Skin epidermis (tissue), 12 donors: ENCODE results near the gene NKPD1.

Experiments
- H3K27ac ChIP-seq, 21 experiments: fragments of 200-600 bp; sonication (generic) in 11 of 21; one replicate each; pipeline ENCODE4 v1.5.0; 2020; ENCODE audit warnings: mild to moderate bottlenecking in 3 of 21, inconsistent platforms in 2 of 21, moderate library complexity in 2 of 21
- H3K4me3 ChIP-seq, 7 experiments: fragments of 200-600 bp; sonication (generic) in 2 of 7; one replicate each; pipeline ENCODE4 v1.5.0; 2020; ENCODE audit warnings: inconsistent platforms in 2 of 7, mild to moderate bottlenecking in 2 of 7, moderate library complexity in 1 of 7

NKPD1 gene

DNA sequence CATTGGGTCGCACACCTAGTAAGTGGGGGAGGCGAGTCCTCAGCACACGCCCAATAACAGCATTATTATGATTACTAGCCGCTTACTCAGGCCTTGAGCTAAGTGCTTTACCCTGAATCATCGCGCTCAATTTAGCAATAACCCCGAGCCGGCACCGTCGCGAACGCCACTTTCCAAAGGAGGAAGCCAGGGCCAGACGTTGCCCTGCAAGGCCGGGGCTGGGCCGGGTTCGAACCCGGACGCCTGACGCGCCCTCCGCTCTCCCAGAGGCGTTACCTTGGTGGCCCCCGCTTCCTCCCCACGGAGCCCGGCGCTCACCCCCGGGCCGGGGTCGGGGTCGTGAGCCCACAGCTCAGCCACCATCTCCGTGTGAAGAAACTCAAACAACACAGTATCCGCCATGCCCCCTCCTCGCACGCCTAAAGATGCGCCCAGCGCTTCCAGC, 17.1 kb upstream of the NKPD1 start, which contains the start of gene TRAPPC6A:
Gene TRAPPC6A (minus strand): TSS at position 421 of the 445 bp plus-strand sequence. CDS start 19 bp downstream, at position 402.
- Histone ChIP-seq H3K4me3 (peak within 1 kb of the TSS; percentile 62 to 88 (median 76)), H3K27ac (peak within 1 kb of the TSS; percentile 85 to 96 (median 91))

DNA sequence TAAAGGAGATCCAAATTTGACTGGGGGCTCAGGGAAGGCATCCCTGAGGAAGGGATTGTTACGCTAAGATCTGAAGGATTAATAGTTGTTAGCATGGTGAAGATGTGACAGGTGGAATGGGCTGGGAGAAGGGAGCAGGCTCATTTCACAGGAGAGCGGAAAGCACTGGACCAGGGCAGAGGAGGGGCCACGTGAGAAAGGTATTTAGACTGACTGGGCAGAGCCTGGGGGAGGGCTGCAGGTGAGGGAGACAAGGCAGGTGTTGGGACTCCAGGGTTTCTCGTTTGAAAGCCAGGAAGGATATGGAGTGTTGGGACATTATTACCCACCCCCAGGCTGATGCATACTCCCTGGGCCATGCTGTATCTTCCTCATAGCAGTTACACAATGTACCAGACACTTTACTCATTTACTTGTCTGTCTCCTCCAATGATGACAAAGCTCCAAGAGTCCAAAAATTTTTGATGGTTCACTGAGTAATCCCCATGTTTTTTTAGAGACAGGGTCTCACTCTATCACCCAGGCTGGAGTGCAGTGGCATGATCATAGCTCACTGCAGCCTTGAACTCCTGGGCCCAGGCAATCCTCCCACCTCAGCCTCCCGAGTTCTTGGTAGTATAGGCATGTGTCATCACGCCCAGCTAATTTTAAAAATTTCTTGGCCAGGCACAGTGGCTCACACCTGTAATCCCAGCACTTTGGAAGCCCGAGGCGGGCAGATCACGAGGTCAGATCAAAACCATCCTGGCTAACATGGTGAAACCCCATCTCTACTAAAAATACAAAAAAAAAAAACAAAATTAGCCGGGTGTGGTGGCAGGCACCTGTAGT, 14.9 kb upstream of the NKPD1 start:
- Histone ChIP-seq H3K4me3 (no peak overlapping the region), H3K27ac (peak overlapping the region in 1 of 21 experiments; percentile 85)

DNA sequence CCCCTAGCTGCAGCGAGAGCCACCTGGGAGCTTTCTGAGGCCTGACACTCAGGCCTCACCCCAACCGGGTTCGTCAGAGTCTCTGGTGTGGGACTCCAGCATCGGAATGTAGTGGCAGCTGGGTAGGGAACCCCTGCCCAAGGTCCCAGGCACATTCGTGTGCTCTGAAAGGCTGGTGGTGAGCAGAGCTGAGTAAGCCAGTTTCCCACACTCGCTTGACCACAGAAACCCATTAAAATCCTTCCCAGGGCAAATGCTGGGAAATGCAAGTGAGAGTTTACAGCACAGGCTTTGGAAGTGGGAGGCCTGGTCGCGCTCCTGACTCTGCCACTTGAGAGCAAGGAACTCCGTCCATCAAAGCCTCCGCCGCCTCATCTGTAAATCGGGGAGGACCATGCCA, 13.0 kb upstream of the NKPD1 start:
- peak overlapping the region in 3 of 21 experiments; percentile 6 to 54 (median 49) for H3K27ac ChIP-seq

DNA sequence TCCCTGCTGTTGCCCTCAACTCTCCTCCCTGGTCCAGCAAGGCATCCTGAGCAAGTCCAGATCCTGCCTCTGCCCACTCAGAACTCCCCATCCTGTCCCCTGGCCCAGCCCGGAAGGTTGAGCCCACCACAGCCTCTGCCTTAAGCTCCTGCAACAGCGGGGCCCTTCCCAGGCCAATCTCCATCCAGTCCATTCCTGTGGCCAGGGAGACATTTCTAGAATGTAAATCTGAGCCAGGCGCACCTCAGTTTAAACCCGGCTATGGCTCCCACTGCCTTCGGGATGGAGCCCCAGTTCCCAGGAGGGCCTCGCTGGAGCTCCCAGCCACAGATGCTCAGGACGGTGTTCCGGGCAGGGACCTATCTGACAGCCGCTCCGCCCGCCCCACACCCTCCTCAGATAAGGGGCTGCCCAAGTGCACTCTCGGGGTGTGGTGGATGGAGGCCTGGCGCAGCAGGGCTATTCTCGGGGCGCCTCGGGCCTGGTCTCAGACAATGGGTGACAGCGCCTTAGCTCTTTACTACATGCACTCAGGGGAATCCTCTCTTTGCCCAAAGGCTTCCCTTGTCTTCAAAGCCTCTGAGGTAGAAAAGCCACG, 11.9 kb upstream of the NKPD1 start:
- H3K27ac ChIP-seq, result peak overlapping the region in 15 of 21 experiments; percentile 4 to 69 (median 36)
- no peak overlapping the region for H3K4me3 ChIP-seq

More for the DNA sequence above, 13.0 kb upstream of the NKPD1 start:
- no peak overlapping the region for H3K4me3 ChIP-seq

DNA sequence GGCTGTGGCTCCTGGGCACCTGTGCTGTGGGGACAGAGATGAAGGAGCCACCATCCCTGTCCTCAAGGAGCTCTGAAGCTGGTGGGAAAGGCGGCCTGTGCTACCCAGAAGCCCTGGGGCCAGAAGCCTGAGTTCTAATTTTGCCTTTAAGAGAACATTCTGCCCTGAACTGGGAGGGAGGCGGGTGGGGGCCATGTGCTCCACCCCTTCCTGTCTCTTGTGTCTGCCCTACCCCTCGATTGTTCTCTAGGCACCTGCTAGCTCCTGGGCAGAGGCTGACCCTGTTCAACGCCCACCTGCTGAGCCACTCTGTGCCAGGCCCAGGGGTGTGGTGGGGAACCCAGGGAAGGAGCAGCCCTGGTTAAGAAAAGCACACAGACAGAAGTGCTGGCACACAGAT, 11.4 kb upstream of the NKPD1 start:
- no peak overlapping the region for H3K4me3 ChIP-seq
- peak overlapping the region in 15 of 21 experiments; percentile 4 to 69 (median 36) for H3K27ac ChIP-seq

DNA sequence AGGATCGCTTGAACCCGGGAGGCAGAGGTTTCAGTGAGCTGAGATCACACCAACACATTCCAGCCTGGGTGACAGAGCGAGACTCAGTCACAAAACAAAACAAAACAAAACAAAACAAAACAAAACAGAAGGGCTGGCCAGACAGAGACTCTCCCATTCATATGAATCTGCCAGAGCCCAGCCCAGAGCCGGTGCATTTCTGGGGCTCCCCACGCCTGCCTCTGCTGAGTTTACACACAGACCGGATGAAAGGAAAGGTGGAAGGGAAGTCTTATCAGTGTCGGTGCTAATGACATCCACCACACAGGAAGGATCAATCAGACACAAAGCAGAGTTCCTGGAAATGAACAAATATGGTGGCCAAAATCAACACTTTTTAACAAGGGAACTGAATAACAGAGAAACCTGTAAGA, 10.4 kb upstream of the NKPD1 start:
- Histone ChIP-seq H3K4me3 (no peak overlapping the region), H3K27ac (peak overlapping the region in 16 of 21 experiments; percentile 9 to 82 (median 65))

DNA sequence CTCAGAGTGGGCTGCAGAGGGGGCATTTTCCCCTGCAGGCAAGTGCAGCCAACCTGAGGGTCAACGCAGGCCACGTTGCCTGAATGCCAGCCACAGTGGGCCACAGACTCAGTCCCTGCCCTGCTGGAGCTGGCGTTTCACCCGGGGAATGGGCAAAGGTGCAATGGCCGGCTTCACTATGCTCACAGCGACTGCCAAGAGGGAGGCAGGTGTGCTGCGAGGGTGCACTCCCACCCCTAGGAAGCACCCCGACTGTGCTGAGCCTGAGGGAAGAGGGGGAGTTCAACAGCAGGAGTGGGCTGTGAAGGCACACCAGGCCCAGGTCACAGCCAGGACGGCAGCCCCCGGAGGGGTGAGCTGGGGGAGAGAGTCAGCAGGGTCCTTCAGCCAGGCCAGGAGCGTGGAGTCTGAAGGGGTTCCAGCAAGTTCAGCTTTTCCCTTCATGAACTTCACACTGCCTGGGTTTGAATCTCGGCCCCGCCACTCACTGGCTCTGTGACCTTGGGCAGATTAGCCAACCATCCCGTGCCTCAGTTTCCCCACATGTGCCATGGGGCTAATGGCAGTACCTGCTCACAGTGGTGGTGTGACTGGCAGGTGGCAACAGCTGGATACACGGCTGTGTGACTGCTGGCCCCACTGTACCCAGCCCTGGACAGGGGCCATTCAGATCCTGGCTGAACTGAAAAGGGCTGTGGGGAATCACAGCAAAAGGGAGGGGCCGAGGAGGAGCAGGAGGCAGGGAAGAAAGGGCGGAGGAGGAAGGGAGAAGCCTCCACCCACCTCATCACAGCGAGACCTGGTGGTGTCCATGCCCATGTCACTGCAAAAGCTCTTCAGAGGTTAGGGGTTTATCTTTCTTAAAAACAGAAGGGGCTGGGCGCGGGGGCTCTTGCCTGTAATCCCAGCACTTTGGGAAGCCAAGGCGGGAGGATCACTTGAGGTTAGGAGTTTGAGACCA, 9.6 kb upstream of the NKPD1 start:
- Histone ChIP-seq H3K4me3 (no peak overlapping the region), H3K27ac (peak overlapping the region in 16 of 21 experiments; percentile 5 to 82 (median 59))

DNA sequence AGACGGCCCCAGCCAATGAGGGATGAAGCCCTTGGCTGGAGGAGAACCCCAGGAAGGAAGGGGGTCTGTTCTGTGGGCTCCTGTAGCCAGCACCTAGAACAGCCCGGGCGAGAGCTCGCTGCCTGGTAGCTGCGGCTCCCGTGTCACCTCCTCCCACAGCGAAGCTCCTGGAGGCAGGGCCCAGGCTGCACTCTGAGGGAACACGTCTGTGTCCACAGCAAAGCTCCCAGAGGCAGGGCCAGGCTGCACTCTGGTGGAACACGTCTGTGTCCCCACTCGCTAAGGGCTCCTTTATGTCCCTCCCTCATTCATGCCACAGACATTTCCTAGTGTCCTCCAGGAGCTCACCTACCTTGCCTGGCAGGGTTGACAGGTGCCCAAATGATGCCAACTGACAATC, 8.8 kb upstream of the NKPD1 start:
- no peak overlapping the region for H3K27ac ChIP-seq
- H3K4me3 ChIP-seq, result no peak overlapping the region

DNA sequence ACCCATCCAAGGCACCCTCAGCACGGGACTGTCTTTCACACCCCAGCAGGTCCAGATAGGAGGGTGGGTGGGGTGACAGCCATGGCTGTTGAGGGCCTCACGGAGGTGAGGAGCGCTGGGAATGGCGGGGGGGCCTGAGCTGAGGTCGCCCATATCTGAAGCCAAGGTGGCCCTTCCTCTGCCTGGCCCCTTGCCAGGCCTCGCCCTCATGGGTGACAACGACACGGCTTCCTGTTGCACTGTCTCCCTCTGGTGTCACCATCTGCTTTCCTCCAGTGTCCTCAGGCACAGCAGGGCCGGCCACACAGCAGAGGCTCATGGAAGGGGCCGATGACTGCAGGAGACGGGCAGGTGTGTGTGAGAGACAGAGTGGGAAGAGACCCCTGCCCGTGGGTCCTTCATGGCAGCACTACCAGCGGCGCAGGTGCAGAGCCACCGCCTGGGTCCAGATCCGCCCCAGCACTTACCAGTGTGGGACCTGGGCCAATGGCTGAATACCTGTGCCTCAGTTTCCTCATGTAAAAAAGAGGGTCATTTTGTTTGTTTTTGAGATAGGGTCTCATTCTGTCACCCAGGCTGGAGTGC, 8.1 kb upstream of the NKPD1 start:
- no peak overlapping the region for H3K27ac ChIP-seq
- no peak overlapping the region for H3K4me3 ChIP-seq

DNA sequence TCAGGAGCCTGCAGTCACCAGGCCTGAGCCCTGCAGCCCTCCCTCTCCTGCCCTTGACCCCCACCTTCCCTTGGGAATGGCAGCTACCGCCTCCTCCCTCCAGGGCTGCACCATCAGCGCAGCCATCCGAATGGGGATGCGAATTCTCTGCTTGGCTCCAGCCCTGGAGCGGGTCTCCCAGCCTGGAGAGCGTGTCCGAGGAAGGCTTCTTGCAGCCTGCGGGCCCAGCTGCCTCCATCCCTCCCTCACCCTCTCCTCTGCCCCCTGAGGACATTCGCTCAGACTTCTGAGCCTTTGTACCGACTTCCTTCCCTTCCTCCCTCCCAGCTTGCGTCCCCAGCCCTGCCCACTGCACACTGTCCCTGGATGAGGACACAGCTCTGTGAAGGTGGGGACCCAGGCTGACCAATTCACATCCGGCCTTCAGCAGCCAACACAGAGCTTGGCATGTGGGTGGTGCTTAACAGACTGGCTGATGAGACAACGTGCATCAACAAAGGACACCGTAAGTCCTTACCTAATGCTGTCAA, 6.0 kb upstream of the NKPD1 start:
- no peak overlapping the region for H3K4me3 ChIP-seq
- H3K27ac ChIP-seq, result peak overlapping the region in 2 of 21 experiments; percentile 31 to 35

DNA sequence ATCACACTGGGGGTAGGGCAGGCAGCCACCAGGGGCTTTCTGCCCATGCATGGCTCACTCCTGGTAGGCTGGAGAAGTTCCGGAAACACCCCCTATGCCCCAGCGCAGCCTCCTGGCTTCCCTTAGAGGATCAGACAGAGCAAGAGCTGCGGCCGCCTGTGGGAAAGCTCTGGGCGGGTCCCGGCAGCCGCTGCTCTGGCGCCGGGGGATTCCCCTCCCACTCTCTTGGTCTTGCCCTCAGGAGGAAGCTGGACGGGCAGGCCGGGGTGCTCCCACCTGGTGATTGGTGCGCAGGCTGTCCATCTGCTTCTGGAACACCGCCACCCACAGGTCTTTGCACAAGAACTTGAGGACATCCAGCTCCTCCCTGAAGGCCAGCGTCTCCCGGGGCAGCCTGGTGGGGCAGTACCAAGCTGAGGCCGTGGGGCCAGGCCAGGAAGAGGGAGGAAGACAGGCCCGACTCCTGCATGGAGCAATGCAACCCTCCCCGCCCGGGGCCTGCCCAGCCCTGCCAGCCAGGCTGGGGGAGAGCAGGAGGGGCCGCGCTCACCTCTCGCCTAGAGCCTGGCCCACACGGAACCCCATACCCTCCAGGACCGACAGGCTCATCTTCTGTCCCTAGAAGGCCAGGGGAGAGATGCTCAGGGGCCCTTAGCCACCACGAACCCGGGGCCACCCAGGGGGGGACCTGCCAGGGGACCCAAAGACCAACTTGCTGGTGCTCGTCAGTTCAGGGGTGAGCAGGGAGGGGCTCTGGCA, 4.0 kb upstream of the NKPD1 start:
- no peak overlapping the region for H3K4me3 ChIP-seq
- H3K27ac ChIP-seq, result peak overlapping the region in 16 of 21 experiments; percentile 4 to 75 (median 49)

DNA sequence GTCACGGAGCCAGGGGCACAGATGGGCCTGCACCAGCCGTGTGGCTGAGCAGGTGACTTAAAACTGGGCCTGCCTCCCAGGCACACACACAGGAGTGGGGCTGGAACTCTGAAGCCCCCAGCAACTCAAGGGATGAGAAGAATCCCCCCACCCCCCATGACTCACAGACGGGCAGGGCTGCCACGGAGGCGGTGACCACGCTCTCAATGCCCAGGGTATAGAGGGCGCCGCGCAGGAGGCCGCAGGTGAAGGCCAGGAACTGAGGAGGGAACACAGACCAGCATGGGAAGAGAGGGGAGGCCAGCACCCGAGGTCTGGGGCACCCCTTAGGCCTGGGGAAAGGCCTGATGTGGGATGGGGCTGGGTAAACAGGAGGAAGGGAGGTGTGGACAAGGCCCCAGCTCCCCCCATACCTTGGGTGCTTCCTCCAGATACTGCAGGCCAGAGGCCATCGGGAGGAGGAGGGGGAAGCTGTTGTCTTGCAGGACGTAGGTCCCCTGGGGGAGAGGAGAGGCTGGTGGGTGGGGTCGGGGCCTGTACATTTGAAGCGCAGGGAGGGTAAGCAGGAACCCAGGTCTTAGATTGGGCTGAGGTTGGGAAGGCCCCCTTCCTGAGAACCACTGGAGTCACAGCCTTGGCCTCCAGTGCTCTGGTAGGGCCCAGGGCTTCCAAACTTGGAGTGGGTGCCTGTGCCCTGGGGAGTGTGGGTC, 3.1 kb upstream of the NKPD1 start:
- H3K4me3 ChIP-seq, result no peak overlapping the region
- H3K27ac ChIP-seq, result peak overlapping the region in 16 of 21 experiments; percentile 4 to 75 (median 54)

DNA sequence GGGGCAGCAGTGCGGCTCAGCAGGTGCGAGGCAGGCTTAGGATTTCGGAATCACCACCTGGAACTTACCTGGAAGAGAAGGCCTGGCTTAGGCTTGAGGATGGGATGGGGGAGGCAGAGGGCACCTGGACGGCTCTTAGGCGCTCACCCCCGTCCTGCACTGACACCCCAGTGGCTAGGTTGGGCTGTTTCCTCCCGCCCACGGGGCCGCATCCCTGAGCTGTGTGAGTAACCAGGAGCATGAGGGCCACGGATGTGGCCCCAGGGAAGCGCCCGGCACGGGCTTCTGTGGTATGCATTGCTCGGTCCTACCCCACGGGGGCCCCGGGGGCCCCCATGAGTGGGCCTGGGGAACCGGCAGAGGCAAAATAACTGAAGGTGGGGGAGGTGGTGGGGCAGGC, 2.4 kb upstream of the NKPD1 start:
- peak overlapping the region in 11 of 21 experiments; percentile 15 to 76 (median 68) for H3K27ac ChIP-seq
- no peak overlapping the region for H3K4me3 ChIP-seq

DNA sequence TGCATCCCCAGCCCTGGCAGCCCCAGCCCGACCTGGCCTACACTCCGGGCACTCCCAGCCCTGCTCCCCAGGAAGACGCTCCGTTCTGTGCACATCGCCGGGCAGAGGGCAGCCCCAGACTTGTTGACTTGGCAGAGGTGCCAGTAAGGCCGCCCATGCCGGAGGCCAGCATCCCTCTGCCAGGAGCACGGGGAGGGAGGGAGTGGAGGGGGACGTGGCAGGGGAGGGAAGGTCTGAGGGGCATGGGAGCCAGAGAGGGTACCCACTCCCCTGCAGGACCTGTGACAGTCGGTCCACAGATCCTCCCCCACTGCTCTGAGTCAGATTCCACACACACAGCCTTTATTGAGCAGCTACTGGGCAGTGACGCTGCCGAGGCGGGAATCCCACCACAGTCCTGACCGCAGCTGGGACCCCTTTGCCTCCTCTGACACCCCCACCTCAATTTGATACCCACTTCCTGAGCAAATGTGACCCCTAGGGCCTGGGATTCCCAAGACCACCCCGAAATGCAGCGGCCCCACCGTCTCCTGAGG, 1.9 kb upstream of the NKPD1 start:
- Histone ChIP-seq H3K4me3 (peak overlapping the region in 6 of 7 experiments; percentile 10 to 39 (median 18)), H3K27ac (peak overlapping the region in 18 of 21 experiments; percentile 16 to 76 (median 67))

DNA sequence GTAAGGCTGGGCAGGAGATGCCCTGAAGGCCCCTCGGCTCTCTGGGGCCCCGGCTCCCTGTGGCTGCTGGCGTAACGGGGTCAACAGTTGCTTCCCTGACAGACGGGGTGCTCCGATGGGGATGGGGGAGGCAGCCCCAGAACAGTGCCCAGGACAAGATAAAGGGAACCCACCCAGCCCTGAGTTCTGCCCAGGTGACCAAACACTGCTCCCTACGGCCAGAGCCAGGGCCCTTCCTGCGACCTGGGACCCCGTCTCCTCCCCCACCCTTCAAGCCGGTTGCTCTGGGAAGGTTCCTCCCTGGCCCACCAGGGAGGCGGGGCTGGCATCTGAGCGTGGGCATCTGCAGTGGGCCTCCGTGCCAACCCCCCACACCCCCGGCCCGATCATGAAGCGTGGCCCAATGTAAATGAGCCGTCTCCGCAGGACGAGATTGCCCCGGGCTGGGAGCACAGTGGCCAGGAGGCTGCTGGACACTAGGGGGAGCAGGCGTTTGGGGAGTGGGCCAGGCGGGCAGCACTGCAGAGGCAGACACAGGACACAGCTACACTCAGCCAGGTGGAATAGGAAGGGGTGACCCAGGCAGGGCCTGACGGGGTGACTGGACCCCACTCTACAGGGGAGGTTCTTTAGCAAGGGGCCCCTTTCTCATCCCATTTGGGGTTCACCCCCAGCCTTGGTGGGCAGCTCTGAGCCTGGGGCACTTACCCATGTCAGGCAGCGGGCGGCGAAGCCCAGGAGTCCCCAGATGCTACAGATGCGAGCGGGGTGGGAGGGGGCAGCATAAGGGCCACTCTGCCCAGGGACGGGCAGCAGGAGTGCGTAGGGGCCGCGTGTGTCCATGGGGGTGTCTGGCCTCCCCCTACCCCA, 1.2 kb upstream of the NKPD1 start:
- peak overlapping the region in 6 of 7 experiments; percentile 10 to 39 (median 18) for H3K4me3 ChIP-seq

DNA sequence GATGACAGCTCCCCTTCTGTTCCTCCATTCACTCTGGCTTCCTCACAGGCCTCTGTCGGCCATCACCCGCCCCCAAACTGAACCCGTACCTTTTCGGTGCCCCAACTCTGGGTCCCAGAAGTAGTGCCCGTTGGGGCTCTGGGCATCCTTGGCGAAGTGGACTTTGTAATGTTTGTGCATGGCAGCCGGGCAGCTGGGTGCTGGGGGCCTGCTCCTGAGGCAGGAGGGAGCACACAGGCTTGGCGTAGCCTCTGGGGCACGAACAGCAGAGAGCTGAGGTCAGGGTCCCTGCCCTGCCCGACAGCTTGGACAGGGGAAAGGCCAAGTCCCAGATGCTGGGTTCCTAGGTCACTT, 834 bp downstream of the NKPD1 start:
- peak overlapping the region in 3 of 21 experiments; percentile 11 to 75 (median 52) for H3K27ac ChIP-seq
- H3K4me3 ChIP-seq, result no peak overlapping the region

More for the DNA sequence above, 1.2 kb upstream of the NKPD1 start:
- H3K27ac ChIP-seq, result peak overlapping the region in 19 of 21 experiments; percentile 10 to 76 (median 67)
